IPS-11a (cell line): Measurements from ENCODE around the gene IQUB.
"Not testable (repeated sequence)": the region's sequence is repeated elsewhere in the genome, so short reads cannot be mapped to it uniquely, and the experiment has no call there.

Experiments
- H3K4me3 ChIP-seq: one replicate; pipeline ENCODE4 v1.5.1; 2013; ENCODE audit warnings: low read depth, low read length, control low read depth

IQUB gene

DNA sequence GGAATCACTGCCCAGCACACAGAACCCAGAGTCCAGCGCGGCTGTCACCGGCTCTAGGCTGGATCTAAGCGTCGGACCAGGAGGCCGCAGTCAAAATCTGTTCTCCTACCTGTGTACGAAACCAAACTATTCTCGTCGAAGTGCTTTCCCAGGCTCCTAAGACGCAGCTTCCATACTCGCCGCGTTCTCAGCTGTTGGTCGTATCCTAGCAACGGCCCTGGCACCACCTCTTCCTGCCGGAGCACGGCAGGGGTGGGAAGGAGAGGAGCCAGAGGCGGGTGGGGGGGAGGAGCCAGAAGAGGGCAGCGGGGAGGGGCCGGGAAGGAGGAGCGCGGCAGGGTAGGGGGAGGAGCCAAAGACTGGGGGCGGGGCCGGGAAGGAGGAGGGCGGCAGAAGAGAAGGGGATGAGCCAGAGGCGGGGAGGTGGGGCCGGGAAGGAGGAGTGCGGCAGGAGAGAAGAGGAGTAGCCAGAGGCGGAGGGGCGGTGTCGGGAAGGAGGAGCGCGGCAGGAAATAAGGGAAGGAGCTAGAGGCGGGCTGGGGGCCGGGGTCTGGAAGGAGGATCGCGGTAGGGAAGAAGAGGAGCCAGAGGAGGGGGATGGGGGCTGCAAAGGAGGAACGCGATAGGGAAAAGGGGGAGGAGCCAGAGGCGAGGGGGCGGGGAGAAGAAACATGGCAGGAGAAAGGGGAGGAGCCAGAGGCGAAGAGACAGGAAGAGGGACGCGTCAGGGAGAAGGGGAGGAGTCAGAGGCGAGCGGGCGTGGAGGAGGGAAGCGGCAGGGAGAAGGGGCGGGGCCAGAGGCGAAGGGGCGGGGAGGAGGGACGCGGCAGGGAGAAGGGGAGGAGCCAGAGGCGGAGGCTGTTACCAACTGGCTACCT, at the start of gene IQUB:
Gene IQUB, minus strand, starts transcription at position 213 of the 878 bp plus-strand sequence. CDS start 22,255 bp downstream, outside the sequence.
- peak within 1 kb of the TSS; percentile 59 for H3K4me3 ChIP-seq

DNA sequence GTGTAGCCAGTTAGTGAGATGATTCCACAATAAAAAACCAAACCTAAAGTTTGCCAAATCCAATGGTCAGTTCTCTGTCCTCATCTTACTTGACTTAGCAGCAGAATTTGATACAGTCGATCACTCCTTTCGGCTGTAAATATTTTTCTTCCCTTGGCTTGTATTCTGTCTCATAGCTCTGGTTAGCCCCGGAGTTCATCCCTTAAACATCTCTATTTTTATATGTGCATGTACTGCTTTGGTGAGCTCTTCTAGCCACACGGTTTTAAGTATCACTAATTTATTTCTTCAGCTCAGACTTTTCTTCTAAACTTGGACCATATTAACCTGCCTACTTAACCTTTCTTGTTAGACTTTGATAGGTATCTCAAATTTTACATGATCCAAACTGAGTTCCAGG, 49.4 kb upstream of the IQUB start:
- H3K4me3 ChIP-seq = no peak overlapping the region

GRCh38 chr7:123581162-123581459, 46.7 kb upstream of the IQUB start:
- H3K4me3 ChIP-seq = no peak overlapping the region

- no peak overlapping the region for H3K4me3 ChIP-seq
These were observed 46.2 kb upstream of the IQUB start for GRCh38 chr7:123580406-123581161.

DNA sequence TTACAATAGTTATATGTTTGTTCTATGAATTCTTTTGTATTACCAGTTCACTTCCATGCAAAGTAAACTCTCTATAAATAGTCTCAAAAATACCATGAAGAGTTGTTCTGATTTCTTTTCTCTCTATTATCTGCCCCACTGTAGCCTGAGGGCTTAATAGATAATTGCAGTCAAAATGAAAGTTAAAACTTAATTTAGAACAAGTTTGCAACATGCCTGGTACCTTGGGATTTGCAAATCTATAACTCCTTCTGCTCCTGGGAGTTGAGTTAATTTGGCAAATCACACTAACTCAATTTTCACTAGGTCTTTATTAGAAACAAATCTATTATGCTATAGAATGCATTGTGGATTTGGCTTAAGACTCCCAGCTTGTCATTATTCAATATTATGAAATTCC, 45.0 kb upstream of the IQUB start:
- H3K4me3 ChIP-seq = no peak overlapping the region

- H3K4me3 ChIP-seq = no peak overlapping the region
These were observed 39.6 kb upstream of the IQUB start for GRCh38 chr7:123573896-123574467.

DNA sequence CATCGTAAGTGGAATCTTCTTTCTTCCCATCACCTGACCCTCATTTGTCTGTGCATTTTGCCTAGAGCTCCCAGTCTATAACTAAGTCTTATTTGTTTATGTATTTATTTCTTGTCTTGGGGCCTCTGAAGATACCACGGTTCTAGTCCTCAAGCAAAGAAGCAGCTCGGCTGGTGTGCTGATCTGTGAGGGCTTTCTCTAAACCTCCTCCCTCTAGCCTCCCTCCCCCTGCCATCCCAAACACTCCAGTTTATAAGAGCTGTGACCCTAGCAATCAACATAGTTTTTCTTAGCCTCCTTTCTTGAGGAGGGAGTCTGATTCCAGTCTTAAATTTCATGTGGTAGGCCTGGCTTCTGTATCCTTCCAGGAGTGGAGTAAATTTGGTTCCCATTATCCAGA, 38.9 kb upstream of the IQUB start:
- H3K4me3 ChIP-seq = no peak overlapping the region

DNA sequence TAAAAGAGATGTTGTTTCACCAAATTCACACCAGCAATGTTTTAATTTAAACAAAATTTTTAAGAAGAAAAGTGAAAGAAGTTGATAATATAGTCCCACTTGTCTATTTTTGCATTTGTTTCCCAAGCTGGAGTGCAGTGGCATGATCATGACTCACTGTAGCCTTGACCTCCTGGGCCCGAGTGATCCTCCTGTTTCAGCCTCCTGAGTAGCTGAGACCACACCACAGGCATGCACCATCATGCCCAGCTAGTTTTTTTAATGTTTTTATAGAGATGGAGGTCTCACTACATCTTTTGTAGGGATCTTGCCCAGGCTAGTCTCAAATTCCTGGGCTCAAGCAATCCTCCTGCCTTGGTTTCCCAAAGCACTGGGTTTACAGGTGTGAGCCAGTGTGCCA, 37.3 kb upstream of the IQUB start:
- no peak overlapping the region for H3K4me3 ChIP-seq

DNA sequence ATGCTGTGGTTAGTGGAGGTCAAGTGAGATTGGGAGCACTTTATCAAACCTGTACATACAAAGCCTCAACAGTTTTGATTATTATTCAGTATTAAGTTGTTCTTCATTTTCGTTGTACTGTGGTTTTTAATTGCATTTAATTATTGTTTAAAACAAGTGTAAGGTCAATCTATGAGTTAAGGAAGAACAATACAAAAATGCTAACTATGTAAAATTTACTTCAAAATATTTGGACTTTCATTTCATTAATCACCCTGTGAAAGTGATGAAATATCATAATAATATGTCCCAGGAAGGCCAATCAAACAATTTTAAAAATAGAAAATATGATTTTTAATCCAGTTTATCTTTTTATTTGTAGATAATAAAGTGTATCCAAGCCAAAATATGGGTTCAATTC, 36.8 kb upstream of the IQUB start:
- H3K4me3 ChIP-seq = no peak overlapping the region

GRCh38 chr7:123570390-123571182, 36.2 kb upstream of the IQUB start:
- no peak overlapping the region for H3K4me3 ChIP-seq

- H3K4me3 ChIP-seq = no peak overlapping the region
These were observed 35.1 kb upstream of the IQUB start for GRCh38 chr7:123569352-123570010.

GRCh38 chr7:123562121-123562520, 27.7 kb upstream of the IQUB start:
- no peak overlapping the region for H3K4me3 ChIP-seq

GRCh38 chr7:123558289-123558874, 24.0 kb upstream of the IQUB start:
- peak overlapping the region; percentile 99 for H3K4me3 ChIP-seq

DNA sequence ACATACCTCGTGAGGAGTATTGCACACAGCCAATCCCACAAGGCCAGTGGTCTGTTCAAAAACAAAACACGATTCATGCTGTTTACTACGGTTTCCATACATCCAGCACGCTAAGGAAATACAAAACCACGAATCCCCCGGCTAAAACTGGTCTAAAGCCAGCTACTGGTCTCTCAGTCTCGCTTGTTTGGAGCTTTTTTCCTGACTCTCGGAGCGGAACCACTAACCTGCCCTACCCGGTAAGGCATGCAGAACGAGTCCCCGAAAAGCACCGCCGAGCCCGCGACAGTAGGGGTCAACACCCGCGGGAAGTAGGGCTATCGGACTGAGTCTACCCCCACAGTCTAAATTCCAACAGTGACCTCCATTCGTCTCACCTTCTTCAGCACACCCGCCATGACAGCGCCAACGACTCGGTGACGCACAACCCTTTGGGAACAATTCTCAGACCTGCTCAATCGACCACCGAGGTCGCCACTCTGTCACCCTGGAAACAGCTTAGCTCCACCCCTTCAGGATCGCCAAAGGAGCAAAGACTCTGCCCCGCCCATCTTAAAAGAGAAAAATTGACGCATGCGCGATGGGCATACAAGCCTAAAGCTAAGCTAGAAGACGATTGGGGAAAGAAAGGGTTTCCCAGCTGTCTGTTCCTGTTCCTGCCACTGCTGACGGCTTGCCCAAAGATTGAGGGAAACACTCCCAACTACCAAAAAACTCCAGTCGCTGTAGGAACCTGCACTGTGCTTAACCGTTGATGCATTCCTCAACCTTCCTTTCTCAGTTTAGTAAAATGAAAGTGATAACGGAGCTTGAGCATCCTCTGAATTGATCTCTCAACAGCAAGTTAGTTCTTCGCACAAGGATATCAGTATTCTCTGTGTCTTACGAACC, 23.2 kb upstream of the IQUB start, which contains the start of gene NDUFA5:
Gene NDUFA5, minus strand, starts transcription at position 421 of the 891 bp plus-strand sequence. Its CDS starts 23 bp downstream, at position 398.
- H3K4me3 ChIP-seq = peak within 1 kb of the TSS; percentile 99

DNA sequence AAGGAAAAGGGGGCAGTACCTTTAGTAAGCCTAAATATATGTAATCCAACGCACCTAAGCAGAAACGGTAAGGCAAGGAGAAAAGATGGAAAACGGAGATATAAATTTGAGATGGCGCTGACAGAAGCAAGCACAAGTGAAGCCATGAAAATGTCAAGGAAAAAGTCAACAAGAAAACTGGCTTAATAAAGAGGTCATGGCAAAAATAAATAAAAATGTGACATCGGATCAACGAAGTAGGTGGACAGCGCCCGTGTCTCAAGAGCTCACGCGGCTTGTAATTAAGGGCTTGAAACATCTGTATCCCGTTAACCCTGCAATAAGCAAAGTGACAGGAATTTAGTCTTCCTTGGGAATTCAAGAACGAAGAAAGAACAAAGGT, 22.6 kb upstream of the IQUB start:
- peak overlapping the region; percentile 99 for H3K4me3 ChIP-seq

DNA sequence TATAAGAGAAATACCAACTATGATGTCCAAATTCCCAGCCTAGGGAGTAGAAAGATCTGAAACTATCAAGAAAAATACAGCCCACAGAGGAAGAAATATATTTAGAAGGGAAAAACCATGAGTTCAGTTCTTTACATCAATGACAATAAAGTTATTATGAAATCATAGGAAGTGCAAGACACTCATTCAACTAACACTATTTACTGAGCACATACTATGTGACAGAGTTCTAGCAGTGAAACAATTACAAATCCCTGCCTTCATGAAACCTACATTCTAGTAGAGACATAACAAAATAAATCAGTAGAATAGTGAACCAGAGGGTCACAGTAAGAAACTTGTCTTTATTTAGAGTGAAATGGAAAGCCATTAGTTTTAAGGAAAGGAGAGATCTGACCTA, 21.1 kb upstream of the IQUB start:
- H3K4me3 ChIP-seq = no peak overlapping the region

DNA sequence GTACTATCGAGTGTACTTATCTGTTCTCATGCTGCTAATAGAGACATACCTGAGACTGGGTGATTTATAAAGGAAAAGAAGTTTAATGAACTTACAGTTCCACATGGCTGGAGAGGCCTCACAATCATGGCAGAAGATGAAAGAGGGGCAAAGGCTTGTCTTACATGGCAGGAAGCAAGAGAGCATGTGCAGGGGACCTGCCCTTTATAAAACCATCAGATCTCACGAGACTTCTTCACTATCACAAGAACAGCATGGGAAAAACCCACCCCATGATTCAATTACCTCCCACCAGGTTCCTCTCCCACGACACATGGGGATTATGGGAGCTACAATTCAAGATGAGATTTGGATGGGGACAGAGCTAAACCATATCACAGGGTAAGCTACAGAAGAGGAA, 18.8 kb upstream of the IQUB start:
- H3K4me3 ChIP-seq = no peak overlapping the region

GRCh38 chr7:123552641-123553040, 18.2 kb upstream of the IQUB start:
- H3K4me3 ChIP-seq = no peak overlapping the region

GRCh38 chr7:123552134-123552533, 17.7 kb upstream of the IQUB start:
- H3K4me3 ChIP-seq = not testable (repeated sequence)
